DND-41 (cell line): Measurements from ENCODE around the gene SHH.

Experiments
- CTCF ChIP-seq: IDR thresholded peaks from 2 replicates; pipeline ENCODE4 v1.5.1; 2012; ENCODE audit warnings: borderline replicate concordance, low read length, moderate library complexity, mild to moderate bottlenecking; ENCODE audit not compliant: poor library complexity, severe bottlenecking; ENCODE audit errors: extremely low read depth
- EZH2 ChIP-seq: IDR thresholded peaks from 3 replicates; pipeline ENCODE4 v1.6.1; 2012; ENCODE audit warnings: borderline replicate concordance, low read depth, mild to moderate bottlenecking, moderate library complexity, low read length, inconsistent platforms; ENCODE audit not compliant: severe bottlenecking

GRCh38 chr7:155829796-155830470 is 17.7 kb upstream of the SHH start:
- TF ChIP-seq CTCF = no peak
- TF ChIP-seq EZH2 = no peak
